PC-9 (cell line): ENCODE results near the gene MYBPC3. TPM values are rescaled to one million over a fixed set of nuclear protein-coding genes. Genes with fewer than 3 reads are reported as not detected.

ENCODE experiments used
- BruUV-seq: library from RNA; stranded (reverse); fragments of 400-500 nt; replicated peaks from 2 replicates; lab custom pipeline; 2021; lab: Mats Ljungman, UMichigan
- CTCF ChIA-PET: fragments of 300-600 bp; sonication (Branson Sonifier 250); formaldehyde crosslinking; loops from one replicate; lab custom pipeline; 2022; ENCODE audit warnings: antibody characterized with exemption; lab: Charles Lee
- POLR2A ChIA-PET: fragments of 300-600 bp; sonication (Branson Sonifier 250); formaldehyde crosslinking; loops from one replicate; lab custom pipeline; 2022; ENCODE audit warnings: antibody characterized with exemption; ENCODE audit not compliant: unreplicated experiment; lab: Charles Lee
- DNase-seq, 2 experiments: peaks; one replicate each; pipeline versions ENCODE4 v3.0.0 to v3.0.0-alpha.2; 2015 to 2022; ENCODE audit warnings: mixed read lengths in 1 of 2
- H2AFZ ChIP-seq: fragments of 200-600 bp; sonication (generic); 2 replicates; pipeline ENCODE4 v1.8.1; 2017; ENCODE audit warnings: antibody characterized with exemption
- H3F3A ChIP-seq: fragments of 200-600 bp; sonication (generic); 2 replicates; pipeline ENCODE4 v1.8.1; 2017; ENCODE audit warnings: antibody characterized with exemption, mild to moderate bottlenecking, low read depth; ENCODE audit not compliant: insufficient read depth
- H3K27ac ChIP-seq: fragments of 200-600 bp; sonication (generic); 2 replicates; pipeline ENCODE4 v1.6.1; 2016; ENCODE audit warnings: mixed run types
- H3K27me3 ChIP-seq: fragments of 200-600 bp; sonication (generic); 2 replicates; pipeline ENCODE4 v1.6.1; 2016; ENCODE audit warnings: low read depth, mixed run types; ENCODE audit not compliant: insufficient read depth
- H3K36me3 ChIP-seq: fragments of 200-600 bp; sonication (generic); 2 replicates; pipeline ENCODE4 v1.6.1; 2016; ENCODE audit warnings: low read depth, mixed run types
- H3K4me1 ChIP-seq: fragments of 200-600 bp; sonication (generic); replicated peaks from 2 replicates; pipeline ENCODE4 v1.6.1; 2016; ENCODE audit warnings: mixed run types; ENCODE audit not compliant: insufficient read depth
- H3K4me2 ChIP-seq: fragments of 200-600 bp; sonication (generic); 2 replicates; pipeline ENCODE4 v1.6.1; 2017; ENCODE audit warnings: mixed run types
- H3K4me3 ChIP-seq: fragments of 200-600 bp; sonication (generic); 2 replicates; pipeline ENCODE4 v1.6.1; 2016; ENCODE audit warnings: mixed run types
- H3K79me2 ChIP-seq: fragments of 200-600 bp; sonication (generic); 2 replicates; pipeline ENCODE4 v1.6.1; 2017; ENCODE audit warnings: low read depth, mixed run types
- H3K9me2 ChIP-seq: fragments of 200-600 bp; sonication (generic); 2 replicates; pipeline ENCODE4 v1.8.1; 2017; ENCODE audit warnings: mild to moderate bottlenecking; ENCODE audit not compliant: insufficient read depth
- H3K9me3 ChIP-seq: fragments of 200-600 bp; sonication (generic); 2 replicates; pipeline ENCODE4 v1.8.1; 2016; ENCODE audit warnings: low read depth; ENCODE audit not compliant: insufficient read depth
- H4K20me1 ChIP-seq: fragments of 200-600 bp; sonication (generic); 2 replicates; pipeline ENCODE4 v1.8.1; 2017; ENCODE audit not compliant: insufficient read depth
- EZH2 ChIP-seq: fragments of 200-600 bp; sonication (generic); IDR thresholded peaks from 2 replicates; pipeline ENCODE4 v1.8.0; 2017; ENCODE audit warnings: antibody characterized with exemption, low read depth
- intact Hi-C: fragments of 100-400 bp; cut with micrococcal nuclease; formaldehyde crosslinking; loops from one replicate; pipeline ENCODE4 v1.10.0; 2022; ENCODE audit not compliant: unreplicated experiment
- total RNA-seq: library from RNA; stranded (reverse); gene quantifications from 2 replicates; pipeline ENCODE4 v1.2.3, GENCODE V29; 2021
- TF ChIP-seq, protein P1 (sequence below): fragments of 200-600 bp; sonication (generic); conservative IDR thresholded peaks from 2 replicates; pipeline ENCODE4 v1.6.1; 2017; ENCODE audit warnings: mixed run types, antibody characterized with exemption, mild to moderate bottlenecking, moderate library complexity

MYBPC3 gene
- total RNA-seq, 1 experiment from 2014 or later = not detected

DNA sequence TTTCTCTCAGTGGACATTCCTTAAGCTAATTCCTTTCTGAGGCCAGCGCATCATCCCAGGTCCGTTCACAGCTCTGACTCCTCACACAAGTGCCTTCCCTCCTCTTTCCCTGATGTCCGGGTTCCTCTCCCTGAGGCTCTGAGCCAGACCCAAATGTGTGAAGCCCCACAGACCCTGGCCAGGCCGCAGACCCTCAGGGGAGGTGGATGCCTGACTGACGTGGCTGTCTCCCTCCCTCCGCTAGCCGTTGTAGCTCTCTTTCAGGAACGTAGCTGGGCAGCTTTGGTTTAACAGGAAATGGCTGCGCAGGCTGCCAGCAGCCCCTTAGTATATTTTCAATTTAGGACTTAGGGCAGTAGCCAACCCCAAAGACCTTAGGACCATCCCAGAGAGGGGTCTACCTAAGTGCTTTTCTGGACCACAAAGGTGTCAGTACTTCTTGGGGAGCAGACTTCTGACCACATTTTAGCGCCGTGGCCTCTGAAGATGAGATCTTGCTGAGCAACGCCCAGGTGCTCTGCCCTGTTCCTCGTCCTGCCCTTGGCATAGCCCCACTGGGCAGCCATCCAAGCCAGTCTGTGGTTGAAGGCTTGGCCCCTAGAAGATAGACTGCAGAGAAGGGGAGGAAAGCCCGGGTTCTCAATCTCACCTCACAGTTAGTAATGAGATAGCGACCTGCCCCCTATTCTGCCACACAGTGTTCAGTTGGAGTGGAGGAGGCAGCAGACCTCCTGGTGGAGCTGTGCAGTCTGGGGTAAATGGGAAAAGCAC is 27.0 kb downstream of the MYBPC3 start:
- no TSS peak for BruUV-seq
- Histone ChIP-seq H3K27me3 (no peaks in the 10 kb centered on the region), H3K4me1 (no peaks in the 10 kb centered on the region), H3K4me3 (no peak overlapping the region), H3F3A (peaks cover 4% of the 10 kb centered on the region; the same call in 1 of the 2 replicates), H3K36me3 (peaks cover 10% of the 10 kb centered on the region; the same call in 1 of the 2 replicates), H4K20me1 (no peaks in the 10 kb centered on the region; the same call in 1 of the 2 replicates), H3K27ac (no peak overlapping the region), H3K9me2 (no peaks in the 10 kb centered on the region), H2AFZ (no peak overlapping the region), H3K9me3 (no peaks in the 10 kb centered on the region), H3K4me2 (no peak overlapping the region), H3K79me2 (no peaks in the 10 kb centered on the region)
- no peak for DNase-seq
- POLR2A ChIA-PET = no interaction called here
- CTCF ChIA-PET = interaction anchor here (0.6 kb wide), 1 partner anchor 54 kb away, joined by 3 read pairs; no protein-coding TSS in a partner anchor
- TF ChIP-seq, protein P1, sequence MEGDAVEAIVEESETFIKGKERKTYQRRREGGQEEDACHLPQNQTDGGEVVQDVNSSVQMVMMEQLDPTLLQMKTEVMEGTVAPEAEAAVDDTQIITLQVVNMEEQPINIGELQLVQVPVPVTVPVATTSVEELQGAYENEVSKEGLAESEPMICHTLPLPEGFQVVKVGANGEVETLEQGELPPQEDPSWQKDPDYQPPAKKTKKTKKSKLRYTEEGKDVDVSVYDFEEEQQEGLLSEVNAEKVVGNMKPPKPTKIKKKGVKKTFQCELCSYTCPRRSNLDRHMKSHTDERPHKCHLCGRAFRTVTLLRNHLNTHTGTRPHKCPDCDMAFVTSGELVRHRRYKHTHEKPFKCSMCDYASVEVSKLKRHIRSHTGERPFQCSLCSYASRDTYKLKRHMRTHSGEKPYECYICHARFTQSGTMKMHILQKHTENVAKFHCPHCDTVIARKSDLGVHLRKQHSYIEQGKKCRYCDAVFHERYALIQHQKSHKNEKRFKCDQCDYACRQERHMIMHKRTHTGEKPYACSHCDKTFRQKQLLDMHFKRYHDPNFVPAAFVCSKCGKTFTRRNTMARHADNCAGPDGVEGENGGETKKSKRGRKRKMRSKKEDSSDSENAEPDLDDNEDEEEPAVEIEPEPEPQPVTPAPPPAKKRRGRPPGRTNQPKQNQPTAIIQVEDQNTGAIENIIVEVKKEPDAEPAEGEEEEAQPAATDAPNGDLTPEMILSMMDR = no peak
- TF ChIP-seq EZH2 = no peak
- intact Hi-C loops = no loop called here

DNA sequence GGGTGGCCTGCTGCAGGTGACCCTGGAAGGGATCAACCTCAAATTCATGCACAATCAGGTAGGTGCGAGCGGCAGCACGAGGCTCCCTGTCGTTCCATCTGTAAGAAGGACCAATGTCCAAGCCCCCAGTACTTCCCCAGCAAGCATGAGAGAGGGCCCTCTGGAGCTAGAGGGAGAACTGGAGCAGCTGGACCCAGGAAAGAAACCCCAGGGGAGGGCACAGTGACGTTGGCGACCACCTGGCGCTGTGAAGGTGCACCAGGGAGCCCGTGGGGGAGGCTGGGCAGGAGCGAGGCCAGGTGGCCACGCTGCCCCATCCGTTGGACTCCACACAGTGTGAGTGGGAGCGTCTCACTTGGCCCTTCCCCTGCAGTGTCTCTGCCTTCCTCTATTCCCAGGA is 28.0 kb downstream of the MYBPC3 start:
- H3K9me3 ChIP-seq = no peaks in the 10 kb centered on the region
- H3F3A ChIP-seq = no peaks in the 10 kb centered on the region; the same call in 1 of the 2 replicates
- no peaks in the 10 kb centered on the region; the same call in 1 of the 2 replicates for H4K20me1 ChIP-seq
- H3K4me2 ChIP-seq = no peak overlapping the region
- no peaks in the 10 kb centered on the region for H3K79me2 ChIP-seq
- ChIA-PET CTCF (interaction anchor here (0.6 kb wide), 2 partner anchors 53 to 88 kb away, joined by 3 to 4 read pairs; no protein-coding TSS in a partner anchor), POLR2A (interaction anchor here (0.6 kb wide), 1 partner anchor 29 kb away, joined by 4 read pairs; no protein-coding TSS in a partner anchor)
- no TSS peak for BruUV-seq
- H3K9me2 ChIP-seq = no peaks in the 10 kb centered on the region
- no peaks in the 10 kb centered on the region for H3K4me1 ChIP-seq
- no peak overlapping the region for H2AFZ ChIP-seq
- H3K4me3 ChIP-seq = no peak overlapping the region
- peaks cover 10% of the 10 kb centered on the region; the same call in 1 of the 2 replicates for H3K36me3 ChIP-seq
- TF ChIP-seq, protein P1 = no peak
- no peak for TF ChIP-seq EZH2
- intact Hi-C loops = no loop called here
- H3K27ac ChIP-seq = no peak overlapping the region
- H3K27me3 ChIP-seq = no peaks in the 10 kb centered on the region
- DNase-seq = no peak

DNA sequence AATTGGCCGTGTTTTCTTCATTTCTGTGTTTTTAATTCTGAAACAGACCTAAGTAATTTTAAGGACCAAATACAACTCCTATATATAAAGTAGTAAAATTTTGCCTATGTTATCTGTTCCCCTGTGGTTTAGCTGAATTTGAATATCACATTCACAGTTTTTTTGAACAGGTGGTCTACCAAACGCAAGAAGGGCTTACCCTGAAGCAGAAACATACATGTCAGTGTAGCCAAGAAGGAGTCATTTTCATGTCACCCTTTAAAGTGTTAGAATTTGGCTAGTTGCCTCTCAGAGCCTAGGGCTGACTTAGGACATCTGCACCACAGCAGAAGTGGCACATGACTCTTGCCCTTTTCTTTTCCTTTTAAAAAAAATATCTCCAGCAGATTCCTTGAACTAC is 34.3 kb downstream of the MYBPC3 start:
- H3K27ac ChIP-seq = no peak overlapping the region
- ChIA-PET POLR2A (no interaction called here), CTCF (no interaction called here)
- no peak for DNase-seq
- BruUV-seq = no TSS peak
- H3K4me3 ChIP-seq = no peak overlapping the region
- no peaks in the 10 kb centered on the region; the same call in 1 of the 2 replicates for H3F3A ChIP-seq
- peaks cover 4% of the 10 kb centered on the region; the same call in 1 of the 2 replicates for H4K20me1 ChIP-seq
- peaks cover 15% of the 10 kb centered on the region for H3K36me3 ChIP-seq
- no peaks in the 10 kb centered on the region for H3K9me2 ChIP-seq
- H3K79me2 ChIP-seq = no peaks in the 10 kb centered on the region
- no peak overlapping the region for H3K4me2 ChIP-seq
- no peaks in the 10 kb centered on the region for H3K9me3 ChIP-seq
- intact Hi-C loops = no loop called here
- H3K4me1 ChIP-seq = no peaks in the 10 kb centered on the region
- TF ChIP-seq EZH2 = no peak
- TF ChIP-seq, protein P1 = no peak
- H3K27me3 ChIP-seq = no peaks in the 10 kb centered on the region
- H2AFZ ChIP-seq = no peak overlapping the region
